HEK293T (cell line): Measurements from ENCODE around the gene AURKA.
A peak's percentile ranks its signal among the peaks of the same experiment; 100 is the strongest.

Experiments
- CTCF ChIA-PET: fragments of 350-600 bp; formaldehyde crosslinking; extraction: SDS; loops from one replicate; lab custom pipeline; 2021; ENCODE audit warnings: antibody characterized with exemption, inconsistent platforms; lab: Yijun Ruan, JAX
- POLR2A ChIA-PET: fragments of 350-600 bp; formaldehyde crosslinking; extraction: SDS; loops from one replicate; lab custom pipeline; 2020; ENCODE audit warnings: antibody characterized with exemption, inconsistent platforms; lab: Yijun Ruan, JAX
- DNase-seq: peaks from one replicate; pipeline ENCODE4 v3.0.0; 2012; ENCODE audit warnings: mixed read lengths; ENCODE audit errors: extremely low spot score
- ARNT ChIP-seq: fragments of 450-650 bp; IDR thresholded peaks from 2 replicates; pipeline ENCODE4 v1.6.1; 2017; ENCODE audit warnings: mild to moderate bottlenecking
- BHLHE40 ChIP-seq: fragments of 450-650 bp; IDR thresholded peaks from 2 replicates; pipeline ENCODE4 v1.6.1; 2016; ENCODE audit warnings: mild to moderate bottlenecking, moderate library complexity, borderline replicate concordance
- CTBP1 ChIP-seq: fragments of 450-650 bp; IDR thresholded peaks from 2 replicates; pipeline ENCODE4 v1.6.1; 2016; ENCODE audit warnings: borderline replicate concordance
- ELF4 ChIP-seq: fragments of 450-650 bp; IDR thresholded peaks from 2 replicates; pipeline ENCODE4 v1.6.1; 2017; ENCODE audit warnings: antibody characterized with exemption
- FOXA1 ChIP-seq: fragments of 450-650 bp; IDR thresholded peaks from 2 replicates; pipeline ENCODE4 v1.6.1; 2016; ENCODE audit warnings: mild to moderate bottlenecking
- FOXK2 ChIP-seq: fragments of 450-650 bp; IDR thresholded peaks from 2 replicates; pipeline ENCODE4 v1.6.1; 2016; ENCODE audit warnings: mild to moderate bottlenecking
- FOXM1 ChIP-seq: fragments of 450-650 bp; IDR thresholded peaks from 2 replicates; pipeline ENCODE4 v1.6.1; 2017; ENCODE audit warnings: mild to moderate bottlenecking, borderline replicate concordance
- HDGF ChIP-seq: fragments of 450-650 bp; IDR thresholded peaks from 2 replicates; pipeline ENCODE4 v1.6.1; 2017; ENCODE audit warnings: antibody characterized with exemption, borderline replicate concordance
- L3MBTL2 ChIP-seq: fragments of 450-650 bp; conservative IDR thresholded peaks from 2 replicates; pipeline ENCODE4 v1.6.1; 2016; ENCODE audit warnings: mild to moderate bottlenecking
- LEF1 ChIP-seq: fragments of 450-650 bp; IDR thresholded peaks from 2 replicates; pipeline ENCODE4 v1.6.1; 2017; ENCODE audit warnings: mild to moderate bottlenecking, borderline replicate concordance
- NFRKB ChIP-seq: fragments of 450-650 bp; IDR thresholded peaks from 2 replicates; pipeline ENCODE4 v1.6.1; 2016; ENCODE audit warnings: mild to moderate bottlenecking, moderate library complexity
- PKNOX1 ChIP-seq: fragments of 450-650 bp; IDR thresholded peaks from 2 replicates; pipeline ENCODE4 v1.6.1; 2016
- SP1 ChIP-seq: fragments of 450-650 bp; IDR thresholded peaks from 2 replicates; pipeline ENCODE4 v1.6.1; 2017
- SUZ12 ChIP-seq: fragments of 450-650 bp; IDR thresholded peaks from 2 replicates; pipeline ENCODE4 v1.6.1; 2016; ENCODE audit warnings: mild to moderate bottlenecking
- TARDBP ChIP-seq: fragments of 450-650 bp; IDR thresholded peaks from 2 replicates; pipeline ENCODE4 v1.6.1; 2016
- ZNF384 ChIP-seq: fragments of 450-650 bp; IDR thresholded peaks from 2 replicates; pipeline ENCODE4 v1.6.1; 2016

Gene AURKA

GRCh38 chr20:56392132-56392880, at the start of gene AURKA, which contains the start of gene CSTF1:
AURKA (minus strand) TSS chr20:56392215; CDS start chr20:56388197, 4,018 bp downstream.
CSTF1 (plus strand) TSS chr20:56392645; CDS start chr20:56395553, 2,908 bp downstream.
- peak; percentile 78 for TF ChIP-seq NFRKB
- no peak for TF ChIP-seq SUZ12
- peak; percentile 99 for TF ChIP-seq ELF4
- TF ChIP-seq FOXM1 = peak; percentile 98
- TF ChIP-seq LEF1 = no peak
- peak; percentile 74 for TF ChIP-seq L3MBTL2
- peak; percentile 69 for TF ChIP-seq PKNOX1
- peak; percentile 100 for DNase-seq
- CTCF ChIA-PET = interaction anchor here (0.6 kb wide), 1 partner anchor 24 kb away, joined by 3 read pairs; no protein-coding TSS in a partner anchor
- POLR2A ChIA-PET = interaction anchor here (0.7 to 1.9 kb wide), 10 partner anchors 9 to 41 kb away, joined by 3 to 11 read pairs (median 4); partner anchors contain the start of gene FAM210B

GRCh38 chr20:56440346-56441007, 48.5 kb upstream of the AURKA start:
- no peak for DNase-seq
- TF ChIP-seq SP1 = no peak
- ChIA-PET CTCF (no interaction called here), POLR2A (no interaction called here)

GRCh38 chr20:56439771-56440291, 47.8 kb upstream of the AURKA start:
- POLR2A ChIA-PET = no interaction called here
- CTCF ChIA-PET = no interaction called here

GRCh38 chr20:56438284-56438683, 46.3 kb upstream of the AURKA start:
- ChIA-PET POLR2A (no interaction called here), CTCF (no interaction called here)

More at GRCh38 chr20:56439771-56440291, 47.8 kb upstream of the AURKA start:
- DNase-seq = no peak
- no peak for TF ChIP-seq BHLHE40
- TF ChIP-seq FOXA1 = no peak
- no peak for TF ChIP-seq ELF4
- TF ChIP-seq FOXM1 = no peak
- no peak for TF ChIP-seq NFRKB
- no peak for TF ChIP-seq L3MBTL2
- no peak for TF ChIP-seq LEF1
- no peak for TF ChIP-seq ZNF384
- TF ChIP-seq PKNOX1 = no peak
- no peak for TF ChIP-seq TARDBP
- no peak for TF ChIP-seq CTBP1
- TF ChIP-seq ARNT = no peak
- TF ChIP-seq SP1 = no peak
- TF ChIP-seq HDGF = no peak
- no peak for TF ChIP-seq FOXK2
- TF ChIP-seq SUZ12 = no peak

More at GRCh38 chr20:56438284-56438683, 46.3 kb upstream of the AURKA start:
- no peak for DNase-seq
- TF ChIP-seq SUZ12 (no peak), ARNT (no peak), FOXA1 (no peak), BHLHE40 (no peak), L3MBTL2 (no peak), NFRKB (no peak), CTBP1 (no peak), PKNOX1 (no peak), ELF4 (no peak), SP1 (no peak), HDGF (no peak), FOXM1 (no peak), LEF1 (no peak), TARDBP (no peak), FOXK2 (no peak), ZNF384 (no peak)
